Measurements from ENCODE around the gene MGMT.

Gene MGMT

GRCh38 chr10:129522041-129522585 is 55.1 kb downstream of the MGMT start:
- no peak overlapping the region for H3K27ac ChIP-seq
- TF ChIP-seq CTCF (conservative IDR thresholded peaks at IDR 0.05): no peak

GRCh38 chr10:129523031-129523722 is 56.1 kb downstream of the MGMT start:
- no peak overlapping the region for H3K27ac ChIP-seq
- no peak for TF ChIP-seq CTCF (conservative IDR thresholded peaks at IDR 0.05)

- no peak overlapping the region for H3K27ac ChIP-seq
- no peak for TF ChIP-seq CTCF (conservative IDR thresholded peaks at IDR 0.05)
Measured at GRCh38 chr10:129523723-129524316, 56.8 kb downstream of the MGMT start.

- no peak overlapping the region for H3K27ac ChIP-seq
- no peak for TF ChIP-seq CTCF (conservative IDR thresholded peaks at IDR 0.05)
Measured at GRCh38 chr10:129524936-129525335, 57.9 kb downstream of the MGMT start.

- TF ChIP-seq CTCF (conservative IDR thresholded peaks at IDR 0.05): no peak
- H3K27ac ChIP-seq: no peak overlapping the region
Measured at GRCh38 chr10:129525401-129525801, 58.4 kb downstream of the MGMT start.

- no peak overlapping the region for H3K27ac ChIP-seq
- TF ChIP-seq CTCF (conservative IDR thresholded peaks at IDR 0.05): no peak
Measured at GRCh38 chr10:129526943-129527342, 59.9 kb downstream of the MGMT start.

- H3K27ac ChIP-seq: no peak overlapping the region
Measured at GRCh38 chr10:129528376-129528978, 61.4 kb downstream of the MGMT start.

More at GRCh38 chr10:129528376-129528978, 61.4 kb downstream of the MGMT start:
- no peak for TF ChIP-seq CTCF (conservative IDR thresholded peaks at IDR 0.05)

All from VCaP (cell line).